GM21786 (cell line): ENCODE measurements around the gene PRSS2.
"Not testable (repeated sequence)": the region's sequence is repeated elsewhere in the genome, so short reads cannot be mapped to it uniquely, and the experiment has no call there.

ENCODE experiments used
- ATAC-seq: cut with Tn5 transposase; IDR thresholded peaks from one replicate; pipeline ENCODE4 v1.9.1; 2021; ENCODE audit not compliant: unreplicated experiment

Gene PRSS2

GRCh38 chr7:142770661-142771352 lies at the start of gene PRSS2:
TSS of gene PRSS2 (plus strand) at chr7:142770970. CDS start at chr7:142770983, 13 bp downstream.
- peak; percentile 26 for ATAC-seq

DNA sequence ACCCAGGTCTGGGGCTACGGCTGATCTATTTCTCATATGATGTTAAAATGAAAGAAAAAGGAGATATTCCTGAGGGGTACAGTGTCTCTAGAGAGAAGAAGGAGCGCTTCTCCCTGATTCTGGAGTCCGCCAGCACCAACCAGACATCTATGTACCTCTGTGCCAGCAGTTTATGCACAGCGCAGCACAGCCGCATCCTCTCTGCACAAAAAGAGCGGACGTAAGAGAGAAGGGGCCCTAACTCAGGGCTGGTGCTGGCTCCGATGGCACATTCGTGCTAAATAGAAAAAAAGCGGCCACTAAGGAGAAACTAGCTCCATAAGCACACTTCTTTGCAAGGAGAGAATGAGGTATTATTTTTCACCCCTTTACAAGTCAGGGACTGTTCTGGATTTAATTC lies 49.8 kb upstream of the PRSS2 start:
- no peak for ATAC-seq

DNA sequence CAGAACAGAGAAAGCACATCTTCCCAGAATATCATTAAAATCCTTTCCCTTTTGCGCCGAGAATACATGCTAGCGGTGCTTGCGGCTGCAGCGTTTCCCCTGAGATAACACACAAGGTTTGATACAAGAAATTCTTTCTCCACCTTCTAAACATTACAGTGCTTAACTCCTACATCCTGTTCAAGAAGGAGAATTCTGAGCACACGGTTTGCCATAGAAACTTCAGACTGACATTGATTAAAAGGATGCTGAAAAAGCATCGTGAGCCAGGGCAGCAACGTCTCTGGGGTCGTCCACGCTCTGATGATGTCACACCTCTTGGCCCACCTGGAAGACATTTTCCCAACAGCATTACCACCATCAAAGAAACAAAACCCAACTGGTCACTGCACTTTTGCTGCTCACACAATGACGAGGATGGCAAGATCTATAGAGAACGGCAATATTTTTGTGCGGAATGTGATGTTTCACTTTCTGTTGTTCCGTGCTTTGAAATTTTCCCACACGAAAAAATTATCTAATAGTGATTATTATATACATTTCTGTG lies 48.4 kb upstream of the PRSS2 start:
- ATAC-seq: no peak

DNA sequence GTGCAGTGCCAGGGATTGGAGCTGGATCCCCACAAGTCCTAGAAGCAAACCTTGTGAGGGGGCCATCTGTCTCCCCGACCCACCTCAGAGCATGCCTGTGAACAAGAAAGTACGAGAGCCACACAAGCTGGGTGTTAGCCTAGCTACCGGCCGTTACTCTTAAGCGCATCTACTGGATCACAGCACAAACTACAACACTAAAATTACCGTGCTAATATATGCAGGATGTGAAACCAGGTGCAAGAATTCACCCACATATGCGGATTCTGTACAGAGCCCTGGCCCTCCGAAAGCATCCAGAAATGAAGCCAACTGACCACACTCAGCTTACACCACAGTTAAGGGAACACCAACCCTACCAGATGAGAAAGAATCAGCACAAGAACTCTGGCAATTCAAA lies 37.5 kb upstream of the PRSS2 start:
- ATAC-seq: no peak

GRCh38 chr7:142739923-142740492 lies 30.8 kb upstream of the PRSS2 start:
- peak; percentile 96 for ATAC-seq

- ATAC-seq: no peak
Measured at GRCh38 chr7:142740786-142741185, 30.0 kb upstream of the PRSS2 start.

GRCh38 chr7:142741932-142742331 lies 28.8 kb upstream of the PRSS2 start:
- not testable (repeated sequence) for ATAC-seq

DNA sequence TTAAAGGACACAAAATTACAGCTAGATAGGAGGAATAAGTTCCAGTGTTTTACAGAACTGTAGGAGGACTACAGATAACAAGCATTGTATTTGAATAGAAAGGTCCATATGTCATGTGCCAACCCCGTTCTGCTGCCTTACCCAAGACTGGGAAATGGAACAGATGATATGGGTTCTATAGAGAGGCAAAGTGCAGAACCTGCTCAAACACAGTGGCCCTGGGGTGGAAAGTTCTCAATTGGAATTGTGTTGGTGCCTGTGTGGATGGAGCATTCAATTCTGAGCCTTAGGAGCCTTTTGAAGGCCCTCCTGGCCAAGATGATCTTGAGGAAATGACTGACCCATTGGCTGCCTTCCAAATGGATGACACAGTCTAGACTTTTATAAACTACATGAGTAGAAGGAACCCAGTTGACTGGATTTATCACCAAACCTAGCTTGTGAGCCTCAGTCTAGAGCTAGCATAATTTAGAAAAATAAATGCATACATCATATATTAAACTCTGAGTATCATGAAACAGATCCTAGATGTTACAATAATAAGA lies 25.6 kb upstream of the PRSS2 start:
- no peak for ATAC-seq

GRCh38 chr7:142745745-142746144 lies 25.0 kb upstream of the PRSS2 start:
- no peak for ATAC-seq

- no peak for ATAC-seq
Measured at GRCh38 chr7:142746264-142746663, 24.5 kb upstream of the PRSS2 start.

DNA sequence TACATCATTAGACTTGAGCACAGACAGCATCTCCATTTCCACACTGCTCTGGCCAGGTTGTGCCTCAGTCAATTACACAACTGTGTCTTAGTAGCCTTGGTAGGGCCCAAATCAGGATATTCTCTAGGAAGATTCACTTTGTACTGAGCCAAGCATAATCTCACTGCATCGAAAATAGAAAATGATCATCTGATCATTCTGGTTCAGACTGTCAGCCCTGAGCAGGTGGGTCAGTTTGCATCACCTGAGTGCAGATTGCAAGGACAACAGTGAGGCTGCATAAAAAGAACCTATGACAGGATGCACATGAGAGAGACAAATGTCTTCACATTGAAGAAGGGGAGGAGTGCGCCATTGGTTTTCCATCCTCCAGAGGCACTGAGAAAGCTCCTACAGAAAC lies 22.4 kb upstream of the PRSS2 start:
- not testable (repeated sequence) for ATAC-seq

DNA sequence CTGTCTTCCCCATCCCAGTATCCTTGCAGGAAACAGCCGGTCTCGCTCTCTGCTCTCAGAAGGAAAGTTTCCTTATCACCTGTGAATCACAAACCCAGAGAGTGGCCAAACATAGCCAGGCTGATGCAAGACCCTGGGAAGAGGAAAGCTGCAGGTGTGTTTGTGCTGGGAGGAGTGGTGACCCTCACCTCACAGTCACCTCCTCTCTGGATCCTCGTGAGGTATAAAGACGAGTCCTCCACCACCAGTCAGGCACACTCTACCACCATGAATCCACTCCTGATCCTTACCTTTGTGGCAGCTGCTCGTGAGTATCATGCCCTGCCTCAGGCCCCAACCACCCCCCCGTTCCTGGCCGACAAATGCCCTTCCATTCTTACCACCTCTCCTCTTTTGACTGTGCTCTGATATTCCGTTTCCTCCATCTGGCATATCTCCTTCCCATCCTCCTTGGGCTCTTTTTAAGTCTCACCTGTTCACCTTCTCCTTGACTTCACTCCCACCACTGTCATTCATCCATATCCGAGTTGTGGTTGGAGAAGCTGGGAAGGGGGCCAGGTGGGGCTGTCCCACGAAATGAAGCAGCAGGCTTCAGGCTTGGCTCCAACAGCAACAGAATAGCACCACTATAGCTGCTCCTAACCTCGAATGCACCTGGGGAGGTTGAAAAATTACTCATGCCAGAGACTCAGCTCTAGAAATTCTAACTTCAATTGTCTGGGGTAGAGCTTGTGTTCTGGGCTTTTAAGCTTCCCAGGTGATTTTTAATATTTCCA lies 21.4 kb upstream of the PRSS2 start, which contains the start of gene PRSS1:
TSS of gene PRSS1 (plus strand) at position 255 of the 776 bp plus-strand sequence. CDS start at position 268, 13 bp downstream.
- ATAC-seq: no peak

- ATAC-seq: no peak
Measured at GRCh38 chr7:142750321-142750938, 20.3 kb upstream of the PRSS2 start.

DNA sequence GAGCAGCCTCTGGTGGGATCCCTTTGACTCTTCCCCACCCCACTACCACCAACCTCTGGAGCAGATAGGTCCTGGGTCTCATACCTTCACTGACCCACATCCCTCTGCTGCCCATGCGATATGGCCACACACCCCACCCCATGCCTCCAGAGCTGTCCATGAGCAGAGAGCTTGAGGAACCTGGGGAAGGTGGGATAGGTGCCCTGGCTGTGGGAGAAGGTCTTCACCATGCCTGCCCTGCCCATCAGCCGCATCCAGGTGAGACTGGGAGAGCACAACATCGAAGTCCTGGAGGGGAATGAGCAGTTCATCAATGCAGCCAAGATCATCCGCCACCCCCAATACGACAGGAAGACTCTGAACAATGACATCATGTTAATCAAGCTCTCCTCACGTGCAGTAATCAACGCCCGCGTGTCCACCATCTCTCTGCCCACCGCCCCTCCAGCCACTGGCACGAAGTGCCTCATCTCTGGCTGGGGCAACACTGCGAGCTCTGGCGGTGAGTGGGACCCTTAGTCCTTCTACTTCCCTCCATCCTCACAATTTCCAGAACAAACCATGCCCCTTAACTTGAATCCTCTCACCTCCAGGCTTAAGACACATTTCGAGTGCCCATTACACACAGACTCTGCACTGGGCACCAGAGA lies 19.1 kb upstream of the PRSS2 start:
- not testable (repeated sequence) for ATAC-seq

GRCh38 chr7:142752376-142753225 lies 18.2 kb upstream of the PRSS2 start:
- ATAC-seq: no peak

DNA sequence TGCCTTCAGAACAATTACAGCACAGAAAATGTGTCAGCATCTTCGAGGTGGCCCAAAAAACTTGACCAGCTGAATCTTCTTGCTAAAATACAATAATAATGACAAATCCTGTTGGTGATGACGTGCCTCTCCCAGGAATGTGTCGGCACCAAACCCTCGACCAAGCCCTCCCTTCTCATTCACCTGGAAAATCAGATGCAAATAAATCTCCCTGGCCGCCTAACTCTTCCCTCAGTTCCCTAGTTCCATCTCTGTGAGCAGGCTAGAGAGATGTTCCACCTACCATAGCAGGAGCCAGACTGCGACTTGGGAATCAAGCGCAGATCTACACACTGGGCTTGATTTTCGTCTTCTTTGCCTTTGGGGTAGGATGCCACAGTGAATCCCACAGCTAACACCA lies 17.4 kb upstream of the PRSS2 start:
- no peak for ATAC-seq

DNA sequence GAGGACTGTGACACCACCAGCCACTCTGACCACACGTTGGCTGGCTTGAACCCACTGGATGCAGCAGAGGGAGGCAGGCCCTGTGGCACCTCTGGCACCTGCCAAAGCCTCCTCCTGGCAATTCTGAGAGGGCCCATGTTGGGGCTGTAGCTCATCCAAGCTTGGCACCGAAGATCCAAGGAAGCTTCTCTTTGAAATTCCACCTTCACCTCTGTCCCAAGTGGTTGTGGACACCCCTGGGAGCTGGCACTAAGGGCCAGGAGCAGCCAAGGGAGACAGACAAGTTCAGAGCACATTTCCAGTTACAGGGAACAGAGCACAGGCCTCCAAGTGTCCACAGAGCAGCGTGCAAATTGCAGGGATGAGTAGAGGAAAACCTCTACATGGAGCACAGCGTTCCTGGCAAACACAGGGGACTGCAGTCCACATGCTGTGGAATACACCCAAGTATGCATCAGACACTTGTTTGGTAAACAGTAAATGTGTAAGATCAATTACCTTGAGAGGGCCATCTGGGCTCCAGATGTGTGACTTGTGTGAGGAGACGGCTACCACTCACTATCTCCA lies 16.8 kb upstream of the PRSS2 start:
- ATAC-seq: not testable (repeated sequence)

DNA sequence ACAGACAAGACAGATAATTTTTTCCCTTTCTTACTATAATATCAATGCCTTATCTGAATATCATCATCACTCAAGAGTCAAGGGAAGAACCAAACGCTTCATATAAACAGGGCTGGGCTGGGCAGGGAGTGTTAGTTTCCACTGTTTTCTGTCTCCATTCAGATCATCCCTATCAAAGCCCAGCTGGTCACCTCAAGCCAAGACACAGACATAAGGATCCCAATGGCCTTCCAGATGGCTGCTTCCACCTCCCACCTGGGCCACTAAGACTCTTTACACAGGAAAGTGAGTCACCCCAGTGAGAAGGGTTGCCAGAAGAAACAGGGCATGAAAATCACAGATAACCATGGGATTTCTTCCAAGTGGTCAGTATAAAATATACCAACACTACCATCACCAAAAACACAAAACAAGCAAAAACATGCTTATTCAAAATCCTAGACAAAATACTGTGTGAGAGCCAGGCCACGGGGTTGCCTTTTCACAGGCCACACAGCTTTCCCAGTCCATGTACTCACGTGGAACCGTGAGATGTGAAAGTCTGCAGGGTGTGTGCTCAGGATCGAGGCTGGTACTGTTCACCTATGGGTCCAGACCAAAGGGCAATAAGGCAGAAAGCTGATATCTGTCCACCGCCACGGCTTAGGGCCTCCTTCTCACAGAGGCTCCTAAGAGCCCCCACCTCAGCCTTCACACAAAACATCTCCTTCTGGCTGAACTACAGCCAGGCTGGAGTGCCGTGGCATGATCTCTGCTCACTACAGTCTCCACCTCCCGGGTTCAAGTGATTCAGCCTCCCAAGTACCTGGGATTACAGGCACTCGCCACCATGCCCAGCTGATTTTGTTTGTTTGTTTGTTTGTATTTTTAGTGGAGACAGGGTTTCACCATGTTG lies 15.8 kb upstream of the PRSS2 start:
- ATAC-seq: no peak
